GM12878 (cell line): ENCODE results near the gene UGT1A8.

Experiments
- CTCF ChIP-seq, 3 experiments: IDR thresholded peaks in 2 of 3; conservative IDR thresholded peaks in 1 of 3; 2 replicates each; pipeline ENCODE4 v1.5.1; 2011; ENCODE audit warnings: low read depth in 3 of 3, low read length in 3 of 3, mild to moderate bottlenecking in 3 of 3, control low read depth in 2 of 3, moderate library complexity in 2 of 3, inconsistent platforms in 1 of 3, mixed read lengths in 1 of 3; ENCODE audit not compliant: control insufficient read depth in 2 of 3, insufficient read depth in 1 of 3; ENCODE audit errors: extremely low read depth in 1 of 3
- SP1 ChIP-seq: IDR thresholded peaks from one replicate; pipeline ENCODE4 v1.6.1; 2011; ENCODE audit warnings: low read depth, low read length

- TF ChIP-seq CTCF (IDR thresholded peaks at IDR 0.05 in 2 of 3, conservative IDR thresholded peaks at IDR 0.05 in 1 of 3; ENCODE audit: control insufficient read depth in 2 of 3, extremely low read depth in 1 of 3, insufficient read depth in 1 of 3, low read depth in 3 of 3, low read length in 3 of 3) = no peak
- TF ChIP-seq SP1 = no peak
Measured at GRCh38 chr2:233639860-233640259, 22.4 kb downstream of the UGT1A8 start.
